ENCODE measurements around the gene IGFL1. TPM values are rescaled to one million over a fixed set of nuclear protein-coding genes. Genes with fewer than 3 reads are reported as not detected.
"Not testable (repeated sequence)": the region's sequence is repeated elsewhere in the genome, so short reads cannot be mapped to it uniquely, and the experiment has no call there.

The IGFL1 gene
- total and polyA plus RNA-seq, 8 donors, result 0.50 to 0.88 TPM; not detected in 6

GRCh38 chr19:46251416-46251815 lies 21.9 kb downstream of the IGFL1 start:
- no peaks in the 10 kb centered on the region for H3K9me3 ChIP-seq
- WGBS, 5 donors, result 51 to 71% (median 58%) methylated on average over 5 of the region's 5 CpGs
- TF ChIP-seq POLR2AphosphoS5 (IDR thresholded peaks at IDR 0.05), result no peak
- no peak for TF ChIP-seq POLR2A (IDR thresholded peaks at IDR 0.05)
- TF ChIP-seq EP300 (IDR thresholded peaks at IDR 0.05), result no peak
- TF ChIP-seq CTCF (IDR thresholded peaks at IDR 0.05), result no peak

GRCh38 chr19:46254776-46255175 lies 25.2 kb downstream of the IGFL1 start:
- Histone ChIP-seq H3K9me3 (no peaks in the 10 kb centered on the region), H3K4me1 (peaks cover 0 to 13% (median 0%) of the 10 kb centered on the region in 4 donors), H3K27ac (no peak overlapping the region), H3K4me3 (no peak overlapping the region), H3K27me3 (peaks cover 0 to 37% (median 0%) of the 10 kb centered on the region in 3 donors), H3K36me3 (no peaks in the 10 kb centered on the region)
- intact Hi-C loops (cut with DNase I; ENCODE audit: low total_unique reads), result no loop called here
- WGBS, 5 donors, result 55 to 63% (median 60%) methylated on average over 4 of the region's 4 CpGs
- no peak for DNase-seq
- TF ChIP-seq EP300 (IDR thresholded peaks at IDR 0.05) (no peak), CTCF (IDR thresholded peaks at IDR 0.05) (no peak), POLR2A (IDR thresholded peaks at IDR 0.05) (no peak)

More at GRCh38 chr19:46251416-46251815, 21.9 kb downstream of the IGFL1 start:
- peak in 1 of 2 donors; percentile 69 for DNase-seq
- Histone ChIP-seq H3K4me1 (peaks cover 0 to 13% (median 0%) of the 10 kb centered on the region in 4 donors), H3K27ac (peak overlapping the region in 1 of 5 donors; percentile 17), H3K4me3 (no peak overlapping the region), H3K27me3 (peaks cover 0 to 34% (median 0%) of the 10 kb centered on the region in 3 donors), H3K36me3 (no peaks in the 10 kb centered on the region)
- intact Hi-C loops (cut with DNase I; ENCODE audit: low total_unique reads), result no loop called here

- TF ChIP-seq EP300 (IDR thresholded peaks at IDR 0.05), result no peak
- no peak for TF ChIP-seq CTCF (IDR thresholded peaks at IDR 0.05)
- TF ChIP-seq POLR2A (IDR thresholded peaks at IDR 0.05), result no peak
- no peak for TF ChIP-seq POLR2AphosphoS5 (IDR thresholded peaks at IDR 0.05)
- DNase-seq, result no peak
- WGBS, 5 donors, result 70 to 80% (median 75%) methylated on average over 8 of the region's 8 CpGs
- intact Hi-C loops (cut with DNase I; ENCODE audit: low total_unique reads), result no loop called here
- Histone ChIP-seq H3K27me3 (peaks cover 0 to 41% (median 4%) of the 10 kb centered on the region in 3 donors), H3K4me1 (no peaks in the 10 kb centered on the region), H3K4me3 (no peak overlapping the region), H3K27ac (no peak overlapping the region), H3K36me3 (no peaks in the 10 kb centered on the region), H3K9me3 (no peaks in the 10 kb centered on the region)
Measured at GRCh38 chr19:46256855-46257254, 27.3 kb downstream of the IGFL1 start.

- H3K4me1 ChIP-seq, result peaks cover 0 to 14% (median 0%) of the 10 kb centered on the region in 4 donors
- WGBS, 5 donors, result 71 to 90% (median 83%) methylated on average over 5 to 7 of the region's 7 CpGs
- intact Hi-C loops (cut with DNase I; ENCODE audit: low total_unique reads), result loop anchor here (5.0 kb wide), 1 partner anchor 234 kb away; no protein-coding TSS in a partner anchor
- not testable (repeated sequence) for H3K27ac ChIP-seq, H3K36me3 ChIP-seq, DNase-seq, H3K4me3 ChIP-seq, H3K9me3 ChIP-seq
- H3K27me3 ChIP-seq, result peaks cover 0 to 54% (median 4%) of the 10 kb centered on the region in 3 donors
Measured at GRCh38 chr19:46261501-46261900, 32.0 kb downstream of the IGFL1 start.

GRCh38 chr19:46262684-46263296 lies 33.2 kb downstream of the IGFL1 start:
- peak in 1 of 2 donors; percentile 51 for DNase-seq
- intact Hi-C loops (cut with DNase I; ENCODE audit: low total_unique reads), result loop anchor here (5.0 kb wide), 1 partner anchor 235 kb away; no protein-coding TSS in a partner anchor
- 30 to 50% (median 34%) methylated on average over 11 of the region's 11 CpGs for WGBS, 5 donors
- H3K4me1 ChIP-seq, result peaks cover 0 to 14% (median 0%) of the 10 kb centered on the region in 4 donors
- H3K36me3 ChIP-seq, H3K4me3 ChIP-seq, H3K9me3 ChIP-seq, H3K27ac ChIP-seq: not testable (repeated sequence)
- H3K27me3 ChIP-seq, result peaks cover 0 to 65% (median 4%) of the 10 kb centered on the region in 3 donors

GRCh38 chr19:46264801-46265200 lies 35.3 kb downstream of the IGFL1 start:
- WGBS, 5 donors, result 75 to 87% (median 83%) methylated on average over 5 of the region's 5 CpGs
- not testable (repeated sequence) for DNase-seq, H3K4me3 ChIP-seq, H3K36me3 ChIP-seq, H3K9me3 ChIP-seq, H3K27ac ChIP-seq
- H3K27me3 ChIP-seq, result peaks cover 0 to 70% (median 4%) of the 10 kb centered on the region in 3 donors
- intact Hi-C loops (cut with DNase I; ENCODE audit: low total_unique reads), result loop anchor here (5.0 kb wide), 1 partner anchor 238 kb away; no protein-coding TSS in a partner anchor
- H3K4me1 ChIP-seq, result peaks cover 0 to 14% (median 0%) of the 10 kb centered on the region in 4 donors

Data from stomach (tissue), 9 donors.